CD14-positive monocyte (primary cell): ENCODE results near the gene ABCA10. TPM values are rescaled to one million over a fixed set of nuclear protein-coding genes. Genes with fewer than 3 reads are reported as not detected.

Experiments
- DNase-seq, 3 donors: peaks; one replicate each; pipeline ENCODE4 v3.0.0-alpha.2; 2011 to 2022
- H2AFZ ChIP-seq: 2 replicates; pipeline ENCODE4 v1.6.0; 2012; ENCODE audit warnings: mild to moderate bottlenecking, low read depth, low read length, inconsistent platforms; ENCODE audit not compliant: insufficient read depth, poor library complexity, severe bottlenecking
- H3K27ac ChIP-seq, 2 donors: 1 replicate in 1 of 2; 2 replicates in 1 of 2; pipeline ENCODE4 v1.5.1; 2012 to 2013; ENCODE audit warnings: low read length in 2 of 2, control low read depth in 1 of 2, inconsistent platforms in 1 of 2, low read depth in 1 of 2, mild to moderate bottlenecking in 1 of 2
- H3K27me3 ChIP-seq, 2 donors: one replicate each; pipeline versions ENCODE4 v1.6.0 to v1.6.1; 2011 to 2013; ENCODE audit warnings: low read length in 2 of 2; ENCODE audit not compliant: control insufficient read depth in 2 of 2, insufficient read depth in 2 of 2
- H3K36me3 ChIP-seq, 2 donors: replicated peaks in 1 of 2; 1 replicate in 1 of 2; 2 replicates in 1 of 2; pipeline versions ENCODE4 v1.5.1 to v1.6.1; 2012 to 2013; ENCODE audit warnings: low read length in 2 of 2, control low read depth in 1 of 2, inconsistent platforms in 1 of 2, mild to moderate bottlenecking in 1 of 2; ENCODE audit not compliant: insufficient read depth in 2 of 2, control insufficient read depth in 1 of 2
- H3K4me1 ChIP-seq, 2 donors: 1 replicate in 1 of 2; 2 replicates in 1 of 2; pipeline versions ENCODE4 v1.5.1 to v1.6.1; 2012 to 2013; ENCODE audit warnings: low read length in 2 of 2, control low read depth in 1 of 2, inconsistent platforms in 1 of 2, mild to moderate bottlenecking in 1 of 2, moderate library complexity in 1 of 2; ENCODE audit not compliant: insufficient read depth in 2 of 2, control insufficient read depth in 1 of 2
- H3K4me2 ChIP-seq: replicated peaks from 2 replicates; pipeline ENCODE3; 2012; ENCODE audit warnings: low read length, moderate library complexity, mild to moderate bottlenecking; ENCODE audit not compliant: poor library complexity, severe bottlenecking; ENCODE audit errors: extremely low read depth
- H3K4me3 ChIP-seq, 3 experiments: fragments of 200-600 bp in 1 of 3; sonication (generic) in 1 of 3; replicated peaks in 1 of 3; 1 replicate in 2 of 3; 2 replicates in 1 of 3; pipeline ENCODE4 v1.5.1; 2011 to 2013; ENCODE audit warnings: low read length in 3 of 3, mild to moderate bottlenecking in 3 of 3, control low read depth in 2 of 3, low read depth in 2 of 3, inconsistent platforms in 1 of 3, moderate library complexity in 1 of 3
- H3K79me2 ChIP-seq: 2 replicates; pipeline ENCODE4 v1.6.0; 2012; ENCODE audit warnings: mild to moderate bottlenecking, control low read depth, inconsistent platforms, low read length, moderate library complexity; ENCODE audit not compliant: insufficient read depth
- H3K9ac ChIP-seq: 2 replicates; pipeline ENCODE4 v1.6.0; 2017; ENCODE audit warnings: low read length, mild to moderate bottlenecking; ENCODE audit not compliant: insufficient read depth, poor library complexity, severe bottlenecking
- H3K9me3 ChIP-seq, 2 donors: replicated peaks in 1 of 2; 1 replicate in 1 of 2; 2 replicates in 1 of 2; pipeline versions ENCODE4 v1.5.1 to v1.6.1; 2012 to 2013; ENCODE audit warnings: low read length in 2 of 2, control low read depth in 1 of 2; ENCODE audit not compliant: control insufficient read depth in 1 of 2, insufficient read depth in 1 of 2
- H4K20me1 ChIP-seq: 2 replicates; pipeline ENCODE4 v1.6.0; 2012; ENCODE audit warnings: mild to moderate bottlenecking, low read length, control low read depth, moderate library complexity; ENCODE audit not compliant: insufficient read depth
- H3K27ac Mint-ChIP-seq, 7 donors: one replicate each; pipeline ENCODE4 v1.8.0; 2020; ENCODE audit warnings: mild to moderate bottlenecking in 7 of 7, mixed read lengths in 7 of 7, moderate library complexity in 6 of 7, inconsistent platforms in 2 of 7
- H3K27me3 Mint-ChIP-seq, 3 donors: one replicate each; pipeline ENCODE4 v1.8.0; 2021 to 2022; ENCODE audit warnings: low read depth in 3 of 3, mild to moderate bottlenecking in 3 of 3, mixed read lengths in 3 of 3, moderate library complexity in 3 of 3, inconsistent platforms in 1 of 3
- H3K36me3 Mint-ChIP-seq, 2 donors: one replicate each; pipeline ENCODE4 v1.8.0; 2020; ENCODE audit warnings: mixed read lengths in 2 of 2, inconsistent platforms in 1 of 2, mild to moderate bottlenecking in 1 of 2
- H3K4me1 Mint-ChIP-seq: one replicate; pipeline ENCODE4 v1.8.0; 2020; ENCODE audit warnings: mild to moderate bottlenecking, mixed read lengths
- H3K4me3 Mint-ChIP-seq, 2 donors: one replicate each; pipeline ENCODE4 v1.8.0; 2020; ENCODE audit warnings: mild to moderate bottlenecking in 2 of 2, mixed read lengths in 2 of 2, moderate library complexity in 1 of 2
- H3K9me3 Mint-ChIP-seq, 7 donors: one replicate each; pipeline ENCODE4 v1.8.0; 2020 to 2022; ENCODE audit warnings: mixed read lengths in 7 of 7, mild to moderate bottlenecking in 6 of 7, moderate library complexity in 6 of 7, inconsistent platforms in 2 of 7
- CTCF ChIP-seq: fragments of 200-600 bp; IDR thresholded peaks from one replicate; pipeline ENCODE4 v1.8.0; 2022; ENCODE audit warnings: antibody characterized with exemption, mild to moderate bottlenecking
- WGBS: methylation state at CpG from one replicate; pipeline ENCODE4 v1.1.5; 2013; ENCODE audit warnings: missing lambda C conversion rate; ENCODE audit not compliant: insufficient coverage; 5-methylcytosine and 5-hydroxymethylcytosine counted together
- intact Hi-C, 2 donors: fragments of 100-400 bp; cut with micrococcal nuclease; formaldehyde crosslinking; loops; one replicate each; pipeline versions ENCODE4 v1.15.0 to v1.15.1; 2023
- polyA plus RNA-seq, 3 donors: library from polyadenylated mRNA; depleted of rRNA in 1 of 3; unstranded in 2 of 3; stranded (reverse) in 1 of 3; fragments of 300-500 nt in 2 of 3; fragments of >200 nt in 1 of 3; fragmentation: Illumina TruSeq in 2 of 3; gene quantifications; 1 replicate in 2 of 3; 2 replicates in 1 of 3; pipeline ENCODE4 v1.2.3, GENCODE V29; 2012 to 2021

Gene ABCA10
- polyA plus RNA-seq, 3 donors, result 0.08 to 0.13 TPM; not detected in 1

DNA sequence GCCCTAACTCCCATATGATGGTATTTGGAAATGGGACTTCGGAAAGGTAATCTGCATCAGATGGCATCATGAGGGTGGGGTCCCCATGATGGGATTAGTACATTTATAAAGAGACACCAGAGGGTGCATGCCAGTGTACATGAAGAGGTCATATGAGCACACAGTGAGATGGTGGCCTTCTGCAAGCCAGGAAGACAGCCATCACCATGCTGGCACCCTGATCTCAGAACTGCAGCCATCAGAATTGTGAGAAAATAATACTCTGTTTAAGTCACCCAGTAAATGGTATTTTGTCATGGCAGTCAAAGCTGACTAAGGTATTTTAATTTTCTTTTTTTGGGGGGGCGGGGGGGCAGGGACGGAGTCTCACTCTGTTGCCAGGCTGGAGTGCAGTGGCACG, 47.1 kb upstream of the ABCA10 start:
- no peaks in the 10 kb centered on the region for H3K4me1 Mint-ChIP-seq
- H3K27ac Mint-ChIP-seq, result no peak overlapping the region
- Histone ChIP-seq H3K79me2 (no peaks in the 10 kb centered on the region), H3K27me3 (no peaks in the 10 kb centered on the region), H3K9me3 (no peaks in the 10 kb centered on the region), H3K36me3 (no peaks in the 10 kb centered on the region), H4K20me1 (no peaks in the 10 kb centered on the region), H3K4me3 (no peak overlapping the region), H3K4me1 (no peaks in the 10 kb centered on the region), H3K27ac (no peak overlapping the region), H2AFZ (no peak overlapping the region), H3K9ac (no peak overlapping the region), H3K4me2 (no peak overlapping the region)
- no peak overlapping the region for H3K4me3 Mint-ChIP-seq
- no peak for TF ChIP-seq CTCF
- H3K27me3 Mint-ChIP-seq, result peaks cover 0 to 1% (median 0%) of the 10 kb centered on the region in 3 donors
- intact Hi-C loops, result no loop called here
- H3K9me3 Mint-ChIP-seq, result peaks cover 0 to 3% (median 2%) of the 10 kb centered on the region in 7 donors
- DNase-seq, result no peak
- 88% methylated on average over 1 of the region's 4 CpGs for WGBS
- peaks cover 0 to 9% of the 10 kb centered on the region in 2 donors for H3K36me3 Mint-ChIP-seq

DNA sequence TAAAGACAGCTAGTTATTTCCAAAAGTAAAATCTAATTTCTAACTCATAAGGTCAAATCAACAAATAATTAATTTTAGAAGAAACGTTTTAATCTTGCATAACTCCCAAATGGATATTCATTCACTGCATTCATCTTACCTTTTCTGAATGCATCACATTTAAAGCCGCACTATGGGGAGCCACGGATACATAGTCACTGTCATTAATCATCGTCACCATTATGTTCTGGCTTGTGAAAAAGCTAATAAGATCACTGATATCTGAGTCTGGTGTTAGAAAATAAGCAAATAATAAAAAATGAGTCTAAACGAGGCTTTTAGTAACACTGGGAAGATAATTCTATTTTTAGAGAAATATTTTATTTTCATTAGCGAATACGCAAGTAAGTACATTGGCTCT, 42.4 kb upstream of the ABCA10 start:
- 93% methylated on average over 3 of the region's 7 CpGs for WGBS
- no peak overlapping the region for H3K4me3 Mint-ChIP-seq

More for the DNA sequence above, 42.4 kb upstream of the ABCA10 start:
- Histone ChIP-seq H3K27ac (no peak overlapping the region), H3K9ac (no peak overlapping the region), H3K4me3 (no peak overlapping the region), H3K79me2 (no peaks in the 10 kb centered on the region), H3K27me3 (no peaks in the 10 kb centered on the region), H3K4me1 (peaks cover 0 to 10% of the 10 kb centered on the region in 2 donors), H3K9me3 (no peaks in the 10 kb centered on the region), H3K4me2 (no peak overlapping the region), H3K36me3 (no peaks in the 10 kb centered on the region), H2AFZ (no peak overlapping the region), H4K20me1 (no peaks in the 10 kb centered on the region)
- Mint-ChIP-seq H3K27me3 (peaks cover 0 to 1% (median 0%) of the 10 kb centered on the region in 3 donors), H3K36me3 (peaks cover 0 to 6% of the 10 kb centered on the region in 2 donors), H3K9me3 (no peaks in the 10 kb centered on the region), H3K27ac (no peak overlapping the region), H3K4me1 (peaks cover 14% of the 10 kb centered on the region)
- intact Hi-C loops, result no loop called here
- DNase-seq, result no peak
- no peak for TF ChIP-seq CTCF
